Measurements from ENCODE around the gene ABCC11.
"Not testable (repeated sequence)": the region's sequence is repeated elsewhere in the genome, so short reads cannot be mapped to it uniquely, and the experiment has no call there.

ABCC11 gene

DNA sequence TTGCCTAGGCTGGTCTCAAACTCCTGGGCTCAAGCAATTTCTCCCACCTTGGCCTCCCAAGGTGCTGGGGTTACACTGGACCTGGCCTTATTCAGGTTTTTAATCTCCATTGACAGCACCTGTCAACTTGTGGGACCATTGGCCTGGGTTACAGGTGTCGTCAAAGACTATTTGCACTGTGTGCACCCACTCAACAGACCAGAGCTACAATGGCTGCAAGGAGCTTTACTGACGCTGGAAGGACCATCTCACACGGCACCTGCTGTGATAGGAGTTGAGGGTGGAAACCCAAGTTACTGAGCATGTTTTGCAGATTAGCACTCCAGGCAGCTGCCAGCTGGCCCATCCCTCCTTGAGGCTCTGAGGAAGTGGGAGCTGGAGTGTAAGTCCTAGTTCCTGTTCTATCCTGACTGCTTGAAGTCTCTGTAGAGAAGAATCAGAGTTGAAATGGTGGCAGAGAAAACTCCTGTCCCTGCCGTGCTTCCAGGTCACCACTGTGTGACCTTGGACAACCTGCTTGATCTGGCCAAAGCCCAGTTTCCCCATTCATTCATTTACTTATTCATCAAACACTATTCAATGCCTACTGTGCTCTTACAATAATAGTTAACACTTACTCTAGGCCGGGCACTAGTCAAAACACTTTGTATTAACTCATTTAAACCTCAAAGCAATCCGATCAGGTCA is 45.7 kb downstream of the ABCC11 start:
- no peak for DNase-seq (ENCODE audit: low spot score)

GRCh38 chr16:48197294-48197693 is 50.0 kb downstream of the ABCC11 start:
- DNase-seq (ENCODE audit: low spot score): no peak

GRCh38 chr16:48194828-48195556 is 52.3 kb downstream of the ABCC11 start:
- DNase-seq (ENCODE audit: low spot score): peak; percentile 15

DNA sequence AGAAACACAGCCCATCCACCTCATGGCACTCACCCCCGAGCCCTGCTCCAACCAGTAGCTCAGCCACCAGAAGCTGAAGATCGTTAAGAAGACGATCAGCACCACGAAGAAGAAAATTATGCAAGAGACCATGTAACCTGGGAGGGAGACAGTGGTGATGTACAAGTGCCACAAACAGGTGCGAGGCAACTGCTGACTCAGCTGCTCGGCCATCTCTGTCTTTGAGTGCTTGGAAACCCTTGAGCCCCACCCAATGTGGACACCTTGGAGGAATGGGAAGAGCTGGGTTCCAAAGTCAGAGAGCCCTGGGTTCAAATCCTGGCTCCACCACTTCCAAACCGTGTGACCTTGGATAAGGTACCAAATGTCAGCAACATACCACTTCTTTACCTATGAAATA is 53.5 kb downstream of the ABCC11 start:
- no peak for DNase-seq (ENCODE audit: low spot score)

GRCh38 chr16:48188449-48189102 is 58.8 kb downstream of the ABCC11 start:
- no peak for DNase-seq (ENCODE audit: low spot score)

DNA sequence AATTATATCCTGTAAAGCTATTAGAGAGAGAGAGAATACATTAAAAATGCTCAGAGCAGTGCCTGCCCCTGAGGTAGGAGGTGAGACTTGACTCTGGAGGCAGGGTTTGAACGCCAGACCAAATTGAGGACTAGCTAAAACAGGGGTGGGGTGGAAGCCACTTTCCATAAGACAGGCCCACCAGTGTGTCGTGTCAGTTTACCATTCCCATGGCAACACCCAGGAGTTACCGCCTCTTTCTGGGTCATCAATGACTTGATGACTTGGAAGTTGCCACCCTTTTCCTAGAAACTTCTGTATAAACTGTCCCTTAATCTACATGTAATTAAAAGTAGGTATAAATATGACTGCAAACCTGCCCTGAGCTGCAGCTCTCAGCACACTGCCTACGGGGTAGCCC is 59.6 kb downstream of the ABCC11 start:
- no peak for DNase-seq (ENCODE audit: low spot score)

- DNase-seq (ENCODE audit: low spot score): no peak
Measured at GRCh38 chr16:48184681-48185080, 62.7 kb downstream of the ABCC11 start.

DNA sequence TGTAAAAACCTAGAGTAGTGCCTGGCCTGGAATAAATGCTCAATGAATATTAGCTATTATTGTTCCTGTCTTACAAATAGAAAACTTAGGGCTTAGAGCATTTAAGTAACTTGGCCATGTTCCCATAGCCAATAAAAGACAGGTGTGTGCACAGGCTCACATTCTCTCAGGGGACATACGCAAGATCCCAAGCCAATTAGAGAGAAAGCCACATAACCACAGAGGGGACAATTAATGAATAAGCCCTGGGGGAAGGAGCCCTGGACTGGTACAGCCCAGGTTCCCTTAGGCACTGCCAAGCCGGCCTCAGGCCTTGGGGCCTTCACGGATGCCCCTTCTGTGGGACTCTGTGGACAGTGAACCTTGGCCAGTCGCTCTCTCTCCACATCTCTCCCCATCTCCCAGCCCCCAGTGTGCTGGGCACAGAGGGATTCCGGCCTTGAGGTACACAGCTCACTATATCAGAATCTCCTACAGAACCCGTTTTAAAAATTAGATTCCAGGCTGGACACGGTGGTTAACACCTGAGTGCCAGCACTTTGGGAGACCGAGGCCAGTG is 64.3 kb downstream of the ABCC11 start:
- no peak for DNase-seq (ENCODE audit: low spot score)

DNA sequence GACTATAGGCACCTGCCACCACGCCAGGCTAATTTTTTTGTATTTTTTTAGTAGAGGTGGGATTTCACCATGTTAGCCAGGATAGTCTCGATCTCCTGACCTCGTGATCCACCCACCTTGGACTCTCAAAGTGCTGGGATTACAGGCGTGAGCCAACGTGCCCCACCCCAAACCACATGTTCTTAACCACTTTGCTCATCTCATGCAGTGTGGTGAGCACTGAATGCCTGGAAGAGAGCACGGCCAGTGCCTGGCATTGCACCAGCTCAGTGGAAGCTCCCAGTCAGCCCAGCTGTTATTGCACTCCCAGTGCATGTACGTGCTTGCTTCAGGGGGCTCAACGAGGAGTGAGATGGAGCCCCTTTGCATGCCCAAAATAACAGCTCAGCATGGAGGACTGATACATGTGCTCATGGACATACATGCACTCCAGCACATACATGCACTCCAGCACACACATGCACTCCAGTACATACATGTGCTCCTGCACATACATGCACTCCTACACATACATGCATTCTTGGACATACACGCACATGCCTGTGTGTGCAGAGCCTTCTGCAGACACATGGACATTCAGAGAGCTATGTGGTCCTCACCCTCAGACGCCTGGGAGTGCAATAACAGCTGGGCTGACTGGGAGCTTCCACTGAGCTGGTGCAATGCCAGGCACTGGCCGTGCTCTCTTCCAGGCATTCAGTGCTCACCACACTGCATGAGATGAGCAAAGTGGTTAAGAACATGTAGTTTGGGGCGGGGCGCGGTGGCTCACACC is 65.4 kb downstream of the ABCC11 start:
- not testable (repeated sequence) for DNase-seq (ENCODE audit: low spot score)

GRCh38 chr16:48180868-48181480 is 66.4 kb downstream of the ABCC11 start:
- DNase-seq (ENCODE audit: low spot score): no peak

GRCh38 chr16:48176635-48177408 is 70.5 kb downstream of the ABCC11 start:
- DNase-seq (ENCODE audit: low spot score): no peak

DNA sequence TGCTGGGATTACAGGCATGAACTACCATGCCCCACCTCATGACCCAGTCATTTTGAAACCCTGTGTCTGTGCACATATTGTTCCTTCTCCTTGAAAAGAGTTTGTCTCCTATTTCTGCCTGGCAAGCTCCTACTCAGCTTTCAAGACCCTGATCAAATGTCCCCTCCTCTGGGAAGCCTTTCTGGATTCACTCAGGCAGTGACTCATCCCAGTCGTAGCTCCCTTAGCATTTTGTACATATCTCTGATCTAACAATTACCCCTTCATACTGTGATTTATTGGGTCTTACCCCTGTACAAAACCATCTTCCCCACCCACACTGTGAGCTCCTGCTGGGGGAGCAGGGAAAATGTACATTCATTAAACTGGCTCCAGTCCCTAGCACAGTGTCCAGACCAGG is 73.5 kb downstream of the ABCC11 start:
- no peak for DNase-seq (ENCODE audit: low spot score)

DNA sequence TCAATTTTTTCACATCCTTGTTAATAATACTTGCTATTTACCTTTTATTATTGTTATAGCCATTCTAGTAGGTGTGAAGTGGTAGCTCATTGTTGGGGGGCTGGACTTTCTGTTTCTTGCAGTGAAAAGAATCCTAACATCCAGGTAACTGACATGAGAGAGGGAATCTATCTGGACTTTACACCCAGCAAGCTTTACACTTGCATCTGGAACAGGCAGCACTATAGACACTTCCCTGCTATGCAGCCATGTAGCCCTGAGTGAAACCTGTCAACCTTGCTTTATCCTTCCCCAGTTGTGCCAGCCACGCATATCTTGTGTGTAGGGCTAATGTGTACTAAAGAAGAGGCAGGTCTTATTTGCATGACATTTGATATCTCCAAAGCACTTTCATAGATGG is 74.7 kb downstream of the ABCC11 start:
- no peak for DNase-seq (ENCODE audit: low spot score)

DNA sequence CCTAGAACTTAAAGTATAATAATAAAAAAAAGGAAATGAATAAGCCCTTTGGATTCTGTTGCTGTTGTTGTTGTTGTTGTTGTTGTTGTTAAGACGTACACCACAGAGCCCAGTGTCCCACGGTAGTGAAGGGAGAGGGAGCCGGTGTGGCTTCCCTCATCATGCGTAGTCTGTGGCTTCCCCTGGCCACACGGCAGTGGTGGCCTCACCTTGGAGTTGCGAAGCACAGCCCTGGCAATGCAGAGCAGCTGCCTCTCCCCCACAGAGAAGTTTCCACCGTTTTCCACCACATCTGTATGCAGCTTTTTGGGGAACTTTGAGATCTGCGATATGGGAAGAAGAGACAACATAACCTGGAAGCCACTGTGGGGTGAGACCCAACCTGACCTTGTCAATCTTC is 77.4 kb downstream of the ABCC11 start:
- no peak for DNase-seq (ENCODE audit: low spot score)

DNA sequence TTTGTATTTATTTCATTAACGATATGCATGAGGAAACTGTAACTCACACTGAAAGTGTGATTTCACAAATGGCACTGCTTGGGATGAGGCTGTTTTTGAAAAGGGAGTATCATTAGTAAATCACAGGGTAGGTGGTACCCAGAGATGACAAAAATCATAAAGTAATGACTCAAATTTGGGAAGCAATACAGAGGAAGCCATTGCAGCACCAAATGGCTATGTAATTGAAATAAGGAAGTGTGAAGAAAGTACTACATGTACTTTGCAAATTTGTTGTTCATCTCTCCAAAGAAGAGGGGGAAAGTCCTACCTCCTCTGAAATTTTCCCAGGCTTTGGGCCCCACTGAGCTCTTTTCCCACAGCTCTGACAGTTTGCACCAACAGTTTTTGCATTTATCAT is 79.3 kb downstream of the ABCC11 start:
- no peak for DNase-seq (ENCODE audit: low spot score)

DNA sequence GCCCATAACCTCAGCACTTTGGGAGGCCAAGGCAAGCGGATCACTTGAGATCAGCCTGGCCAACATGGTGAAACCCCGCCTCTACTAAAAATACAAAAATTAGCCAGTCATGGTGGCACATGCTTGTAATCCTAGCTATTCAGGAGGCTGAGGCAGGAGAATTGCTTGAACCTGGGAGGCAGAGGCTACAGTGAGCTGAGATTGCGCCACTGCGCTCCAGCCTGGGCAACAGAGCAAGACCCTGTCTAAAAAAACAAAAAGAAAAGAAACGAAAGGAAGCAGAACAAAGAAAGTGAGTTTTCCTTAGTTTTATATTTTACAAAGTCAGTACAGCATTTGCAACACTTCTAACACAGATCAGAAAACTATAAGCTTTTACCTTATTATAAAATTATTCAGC is 80.7 kb downstream of the ABCC11 start:
- DNase-seq (ENCODE audit: low spot score): not testable (repeated sequence)

- no peak for DNase-seq (ENCODE audit: low spot score)
Measured at GRCh38 chr16:48165961-48166578, 81.3 kb downstream of the ABCC11 start.

- DNase-seq (ENCODE audit: low spot score): peak; percentile 85
Measured at GRCh38 chr16:48164907-48165715, 82.2 kb downstream of the ABCC11 start.

GRCh38 chr16:48162839-48163410 is 84.4 kb downstream of the ABCC11 start:
- no peak for DNase-seq (ENCODE audit: low spot score)

Data from AG08396 (cell line).